H1 (cell line): ENCODE measurements around the gene UIMC1. TPM values are rescaled to one million over a fixed set of nuclear protein-coding genes. Genes with fewer than 3 reads are reported as not detected.

Experiments
- CHD1 ChIP-seq: IDR thresholded peaks from 2 replicates; pipeline ENCODE4 v1.6.1; 2012; ENCODE audit warnings: low read depth, low read length, improper control_type of control experiment
- CHD2 ChIP-seq: IDR thresholded peaks from 2 replicates; pipeline ENCODE4 v1.6.1; 2012; ENCODE audit warnings: low read length, improper control_type of control experiment
- CTBP2 ChIP-seq: IDR thresholded peaks from 2 replicates; pipeline ENCODE4 v1.7.0; 2011; ENCODE audit warnings: borderline replicate concordance, mild to moderate bottlenecking, moderate library complexity, mixed read lengths, low read length; ENCODE audit not compliant: insufficient read depth, insufficient read length
- HDAC6 ChIP-seq: IDR thresholded peaks from one replicate; pipeline ENCODE4 v1.7.1; 2012; ENCODE audit warnings: low read depth, mild to moderate bottlenecking, inconsistent platforms, low read length, moderate library complexity
- RAD21 ChIP-seq, 2 experiments: IDR thresholded peaks in 1 of 2; conservative IDR thresholded peaks in 1 of 2; 2 replicates each; pipeline ENCODE4 v1.6.1; 2011; ENCODE audit warnings: low read depth in 2 of 2, low read length in 2 of 2, improper control_type of control experiment in 1 of 2, inconsistent platforms in 1 of 2, mild to moderate bottlenecking in 1 of 2, moderate library complexity in 1 of 2
- RBBP5 ChIP-seq: IDR thresholded peaks from 2 replicates; pipeline ENCODE4 v1.7.1; 2012; ENCODE audit warnings: low read depth, mild to moderate bottlenecking, inconsistent platforms, low read length, moderate library complexity, borderline replicate concordance
- SIX5 ChIP-seq: IDR thresholded peaks from 2 replicates; pipeline ENCODE4 v1.6.1; 2011; ENCODE audit warnings: mild to moderate bottlenecking, low read depth, low read length
- SUZ12 ChIP-seq: fragments of 200-600 bp; sonication (generic); IDR thresholded peaks from 2 replicates; pipeline ENCODE4 v1.6.1; 2012; ENCODE audit warnings: mild to moderate bottlenecking, inconsistent platforms, low read length, moderate library complexity, mixed read lengths
- TCF12 ChIP-seq: IDR thresholded peaks from 2 replicates; pipeline ENCODE4 v1.6.1; 2011; ENCODE audit warnings: low read depth, mild to moderate bottlenecking, low read length
- polyA plus RNA-seq, 7 experiments: library from polyadenylated mRNA; depleted of rRNA in 3 of 7; stranded (reverse) in 5 of 7; unstranded in 2 of 7; fragments of >200 nt in 5 of 7; fragments of 200-250 nt in 2 of 7; gene quantifications; 1 replicate in 5 of 7; 2 replicates in 1 of 7; 4 replicates in 1 of 7; pipeline versions ENCODE4 v1.2.1 to v1.2.3, GENCODE V29; 2011 to 2013; ENCODE audit warnings: missing spikeins in 2 of 7, mixed read lengths in 2 of 7
- total RNA-seq: library from RNA; stranded (reverse); fragmentation: NEBNext Ultra II Directional; extraction: Animal tissue kit (Norgen Biotek cat#: 25700); gene quantifications from 2 replicates; pipeline ENCODE4 v1.2.1, GENCODE V29; 2021
- TF ChIP-seq, protein P1 (sequence below): IDR thresholded peaks from 2 replicates; pipeline ENCODE4 v1.6.1; 2011; ENCODE audit warnings: low read length, improper control_type of control experiment

Gene UIMC1
- total and polyA plus RNA-seq, 2 of the 8 experiments (the other 6 are each of a cell fraction or from before 2014, with no cell fraction given), result 12.8 to 43.7 TPM

DNA sequence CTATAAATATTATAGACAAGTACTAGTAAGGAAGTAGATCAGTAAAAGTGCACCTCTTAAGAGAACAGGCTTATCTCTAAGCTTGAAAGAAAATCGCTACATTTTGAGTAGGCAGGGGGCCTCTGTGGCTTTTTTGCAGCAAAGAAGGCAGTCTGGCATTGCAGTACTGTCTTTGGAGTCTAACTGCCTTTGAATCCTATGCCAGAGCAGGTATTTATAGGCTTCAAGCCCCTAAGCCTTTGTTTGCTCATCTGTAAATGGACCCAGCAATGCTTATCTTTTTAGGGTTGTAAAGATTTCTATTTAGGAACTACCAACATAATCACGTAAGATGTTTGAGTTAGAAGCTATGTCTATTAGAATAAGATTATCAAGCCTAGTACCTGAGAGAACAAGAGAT is 83.8 kb downstream of the UIMC1 start (continued):
- TF ChIP-seq RAD21 (IDR thresholded peaks at IDR 0.05 in 1 of 2, conservative IDR thresholded peaks at IDR 0.05 in 1 of 2; ENCODE audit: low read depth in 2 of 2, low read length in 2 of 2) (no peak), CHD2 (no peak), SIX5 (no peak), HDAC6 (no peak), SUZ12 (no peak), RBBP5 (no peak), CHD1 (no peak), TCF12 (no peak), CTBP2 (no peak)
- TF ChIP-seq, protein P1, sequence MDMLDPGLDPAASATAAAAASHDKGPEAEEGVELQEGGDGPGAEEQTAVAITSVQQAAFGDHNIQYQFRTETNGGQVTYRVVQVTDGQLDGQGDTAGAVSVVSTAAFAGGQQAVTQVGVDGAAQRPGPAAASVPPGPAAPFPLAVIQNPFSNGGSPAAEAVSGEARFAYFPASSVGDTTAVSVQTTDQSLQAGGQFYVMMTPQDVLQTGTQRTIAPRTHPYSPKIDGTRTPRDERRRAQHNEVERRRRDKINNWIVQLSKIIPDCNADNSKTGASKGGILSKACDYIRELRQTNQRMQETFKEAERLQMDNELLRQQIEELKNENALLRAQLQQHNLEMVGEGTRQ, result no peak
